NCI-H1930 (cell line): ENCODE data around the gene SOX5.
"Not testable (repeated sequence)": the region's sequence is repeated elsewhere in the genome, so short reads cannot be mapped to it uniquely, and the experiment has no call there.

Source experiments
- DNase-seq, 2 experiments: peaks; one replicate each; lab custom pipeline; 2025; lab: John Stamatoyannopoulos, UW

SOX5 gene

GRCh38 chr12:23906329-23906728 is 43.1 kb downstream of the SOX5 start:
- no peak for DNase-seq

- DNase-seq = no peak
These were observed 50.0 kb downstream of the SOX5 start for GRCh38 chr12:23899434-23899833.

GRCh38 chr12:23898121-23898520 is 51.3 kb downstream of the SOX5 start:
- DNase-seq = no peak

- peak; percentile 86 to 95 for DNase-seq
These were observed 53.7 kb downstream of the SOX5 start for GRCh38 chr12:23895792-23896218.

GRCh38 chr12:23893611-23894010 is 55.9 kb downstream of the SOX5 start:
- no peak for DNase-seq

GRCh38 chr12:23891115-23891514 is 58.4 kb downstream of the SOX5 start:
- no peak for DNase-seq

- no peak for DNase-seq
These were observed 60.4 kb downstream of the SOX5 start for GRCh38 chr12:23889069-23889440.

GRCh38 chr12:23888396-23889068 is 60.9 kb downstream of the SOX5 start:
- no peak for DNase-seq

- no peak for DNase-seq
These were observed 62.2 kb downstream of the SOX5 start for GRCh38 chr12:23887055-23887835.

- DNase-seq = no peak
These were observed 64.1 kb downstream of the SOX5 start for GRCh38 chr12:23885394-23885793.

- no peak for DNase-seq
These were observed 64.6 kb downstream of the SOX5 start for GRCh38 chr12:23884909-23885308.

- DNase-seq = no peak
These were observed 68.5 kb downstream of the SOX5 start for GRCh38 chr12:23880988-23881387.

- DNase-seq = not testable (repeated sequence)
These were observed 72.9 kb downstream of the SOX5 start for GRCh38 chr12:23876618-23877017.

GRCh38 chr12:23867794-23868193 is 81.7 kb downstream of the SOX5 start:
- DNase-seq = no peak

- DNase-seq = no peak
These were observed 86.8 kb downstream of the SOX5 start for GRCh38 chr12:23862701-23863100.

- no peak for DNase-seq
These were observed 89.5 kb downstream of the SOX5 start for GRCh38 chr12:23860019-23860418.

- DNase-seq = no peak
These were observed 92.3 kb downstream of the SOX5 start for GRCh38 chr12:23857178-23857577.

- DNase-seq = no peak
These were observed 93.7 kb downstream of the SOX5 start for GRCh38 chr12:23855813-23856212.

GRCh38 chr12:23854598-23854997 is 94.9 kb downstream of the SOX5 start:
- DNase-seq = no peak

- no peak for DNase-seq
These were observed 95.8 kb downstream of the SOX5 start for GRCh38 chr12:23853640-23854039.

- no peak for DNase-seq
These were observed 97.9 kb downstream of the SOX5 start for GRCh38 chr12:23851602-23852001.

- no peak for DNase-seq
These were observed 101.6 kb downstream of the SOX5 start for GRCh38 chr12:23847857-23848256.

- no peak for DNase-seq
These were observed 105.5 kb downstream of the SOX5 start for GRCh38 chr12:23843958-23844357.

GRCh38 chr12:23834076-23834475 is 115.4 kb downstream of the SOX5 start:
- no peak for DNase-seq
